ENCODE results near the gene ISOC2.
A peak's percentile ranks its signal among the peaks of the same experiment; 100 is the strongest.

The ISOC2 gene

GRCh38 chr19:55485439-55486011 lies 24.1 kb upstream of the ISOC2 start:
- H3K4me1 Mint-ChIP-seq = peaks cover 7% of the 10 kb centered on the region
- no peaks in the 10 kb centered on the region for H3K27me3 Mint-ChIP-seq
- ATAC-seq (ENCODE audit: low read depth) (peak; percentile 15), DNase-seq (ENCODE audit: low spot score in 2 of 2) (no peak)
- no peaks in the 10 kb centered on the region for H3K9me3 Mint-ChIP-seq
- no peaks in the 10 kb centered on the region for H3K36me3 Mint-ChIP-seq
- peak overlapping the region; percentile 80 for H3K4me3 Mint-ChIP-seq
- peak overlapping the region; percentile 58 for H3K27ac Mint-ChIP-seq

- Mint-ChIP-seq H3K9me3 (no peaks in the 10 kb centered on the region), H3K27me3 (no peaks in the 10 kb centered on the region), H3K4me1 (peaks cover 9% of the 10 kb centered on the region), H3K4me3 (peak within 1 kb of the TSS; percentile 80), H3K36me3 (peaks cover 2% of the 10 kb centered on the region), H3K27ac (peak within 1 kb of the TSS; percentile 58)
- peak; percentile 70 to 81 for DNase-seq (ENCODE audit: low spot score in 2 of 2)
- ATAC-seq (ENCODE audit: low read depth) = peak; percentile 83
Measured at GRCh38 chr19:55484593-55485438, 23.4 kb upstream of the ISOC2 start, which contains the start of gene NAT14. Gene NAT14 (plus strand): TSS chr19:55485188. CDS start chr19:55485709, 521 bp downstream.

GRCh38 chr19:55483706-55484592 lies 22.5 kb upstream of the ISOC2 start:
- ATAC-seq (ENCODE audit: low read depth) (no peak), DNase-seq (ENCODE audit: low spot score in 2 of 2) (no peak)
- Mint-ChIP-seq H3K4me3 (peak overlapping the region; percentile 63), H3K9me3 (no peaks in the 10 kb centered on the region), H3K36me3 (peaks cover 7% of the 10 kb centered on the region), H3K4me1 (peaks cover 15% of the 10 kb centered on the region), H3K27me3 (no peaks in the 10 kb centered on the region), H3K27ac (no peak overlapping the region)

DNA sequence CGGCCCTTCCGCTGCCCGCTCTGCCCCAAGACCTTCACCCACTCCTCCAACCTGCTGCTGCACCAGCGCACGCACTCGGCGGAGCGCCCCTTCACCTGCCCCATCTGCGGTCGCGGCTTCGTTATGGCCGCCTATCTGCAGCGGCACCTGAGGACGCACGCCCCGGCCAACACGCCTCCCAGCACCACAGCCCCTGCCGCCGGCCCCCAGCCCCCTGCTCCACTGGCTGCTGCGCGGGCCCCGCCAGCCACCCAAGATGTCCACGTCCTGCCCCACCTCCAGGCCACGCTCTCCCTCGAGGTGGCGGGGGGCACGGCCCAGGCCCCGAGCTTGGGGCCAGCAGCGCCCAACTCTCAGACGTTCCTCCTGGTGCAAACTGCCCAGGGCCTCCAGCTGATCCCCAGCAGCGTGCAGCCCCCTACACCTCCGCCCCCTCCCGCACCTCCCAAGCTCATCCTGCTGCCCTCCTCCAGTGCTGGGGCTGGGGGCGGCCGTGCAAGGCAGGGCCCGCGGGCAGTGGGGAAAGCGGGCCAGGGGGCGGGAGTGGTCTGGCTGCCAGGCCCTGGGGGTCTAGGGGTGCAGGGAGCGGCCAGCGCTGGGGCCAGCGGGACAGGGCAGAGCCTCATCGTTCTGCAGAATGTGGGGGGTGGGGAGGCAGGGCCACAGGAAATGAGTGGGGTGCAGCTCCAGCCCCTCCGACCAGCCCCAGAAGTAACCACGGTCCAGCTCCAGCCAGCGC lies 21.7 kb upstream of the ISOC2 start:
- peaks cover 20% of the 10 kb centered on the region for H3K4me1 Mint-ChIP-seq
- H3K4me3 Mint-ChIP-seq = no peak overlapping the region

DNA sequence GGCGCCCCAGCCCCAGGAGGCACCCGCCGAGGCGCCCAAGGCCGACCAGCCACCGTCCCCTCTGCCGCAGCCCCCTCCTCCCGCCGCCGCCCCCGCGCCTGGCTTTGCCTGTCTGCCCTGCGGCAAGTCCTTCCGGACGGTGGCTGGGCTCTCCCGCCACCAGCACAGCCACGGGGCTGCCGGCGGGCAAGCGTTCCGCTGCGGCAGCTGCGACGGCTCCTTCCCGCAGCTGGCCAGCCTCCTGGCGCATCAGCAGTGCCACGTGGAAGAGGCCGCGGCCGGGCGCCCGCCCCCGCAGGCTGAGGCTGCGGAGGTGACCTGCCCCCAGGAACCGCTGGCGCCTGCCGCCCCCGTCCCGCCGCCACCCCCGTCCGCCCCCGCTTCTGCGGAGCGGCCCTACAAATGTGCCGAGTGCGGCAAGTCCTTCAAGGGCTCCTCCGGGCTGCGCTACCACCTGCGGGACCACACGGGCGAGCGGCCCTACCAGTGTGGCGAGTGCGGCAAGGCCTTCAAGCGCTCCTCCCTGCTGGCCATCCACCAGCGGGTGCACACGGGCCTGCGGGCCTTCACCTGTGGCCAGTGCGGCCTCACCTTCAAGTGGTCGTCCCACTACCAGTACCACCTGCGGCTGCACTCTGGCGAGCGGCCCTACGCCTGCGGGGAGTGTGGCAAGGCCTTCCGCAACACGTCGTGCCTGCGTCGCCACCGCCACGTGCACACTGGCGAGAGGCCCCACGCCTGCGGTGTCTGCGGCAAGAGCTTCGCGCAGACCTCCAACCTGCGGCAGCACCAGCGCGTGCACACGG lies 20.9 kb upstream of the ISOC2 start:
- peaks cover 25% of the 10 kb centered on the region for H3K4me1 Mint-ChIP-seq
- ATAC-seq (ENCODE audit: low read depth) = no peak
- H3K36me3 Mint-ChIP-seq = peaks cover 12% of the 10 kb centered on the region
- no peak overlapping the region for H3K27ac Mint-ChIP-seq
- H3K4me3 Mint-ChIP-seq = no peak overlapping the region
- no peaks in the 10 kb centered on the region for H3K9me3 Mint-ChIP-seq
- no peaks in the 10 kb centered on the region for H3K27me3 Mint-ChIP-seq
- no peak for DNase-seq (ENCODE audit: low spot score in 2 of 2)

More for the DNA sequence above, 21.7 kb upstream of the ISOC2 start:
- Mint-ChIP-seq H3K36me3 (peaks cover 12% of the 10 kb centered on the region), H3K9me3 (no peaks in the 10 kb centered on the region), H3K27me3 (no peaks in the 10 kb centered on the region), H3K27ac (no peak overlapping the region)
- no peak for ATAC-seq (ENCODE audit: low read depth)
- DNase-seq (ENCODE audit: low spot score in 2 of 2) = no peak

GRCh38 chr19:55481794-55482155 lies 20.3 kb upstream of the ISOC2 start:
- H3K4me1 Mint-ChIP-seq = peaks cover 25% of the 10 kb centered on the region
- no peak for ATAC-seq (ENCODE audit: low read depth)
- H3K27me3 Mint-ChIP-seq = no peaks in the 10 kb centered on the region
- no peak overlapping the region for H3K27ac Mint-ChIP-seq
- no peaks in the 10 kb centered on the region for H3K9me3 Mint-ChIP-seq
- DNase-seq (ENCODE audit: low spot score in 2 of 2) = no peak
- no peak overlapping the region for H3K4me3 Mint-ChIP-seq
- H3K36me3 Mint-ChIP-seq = peaks cover 12% of the 10 kb centered on the region

- Mint-ChIP-seq H3K36me3 (peaks cover 12% of the 10 kb centered on the region), H3K4me1 (peaks cover 25% of the 10 kb centered on the region), H3K4me3 (no peak overlapping the region), H3K9me3 (no peaks in the 10 kb centered on the region), H3K27ac (no peak overlapping the region), H3K27me3 (no peaks in the 10 kb centered on the region)
- ATAC-seq (ENCODE audit: low read depth) = no peak
- DNase-seq (ENCODE audit: low spot score in 2 of 2) = no peak
Measured at GRCh38 chr19:55481148-55481793, 19.8 kb upstream of the ISOC2 start.

GRCh38 chr19:55479451-55480230 lies 18.2 kb upstream of the ISOC2 start:
- no peaks in the 10 kb centered on the region for H3K27me3 Mint-ChIP-seq
- H3K9me3 Mint-ChIP-seq = no peaks in the 10 kb centered on the region
- no peak for ATAC-seq (ENCODE audit: low read depth)
- H3K27ac Mint-ChIP-seq = peak overlapping the region; percentile 30
- peaks cover 21% of the 10 kb centered on the region for H3K4me1 Mint-ChIP-seq
- H3K4me3 Mint-ChIP-seq = peak overlapping the region; percentile 2
- no peak for DNase-seq (ENCODE audit: low spot score in 2 of 2)
- H3K36me3 Mint-ChIP-seq = peaks cover 12% of the 10 kb centered on the region

DNA sequence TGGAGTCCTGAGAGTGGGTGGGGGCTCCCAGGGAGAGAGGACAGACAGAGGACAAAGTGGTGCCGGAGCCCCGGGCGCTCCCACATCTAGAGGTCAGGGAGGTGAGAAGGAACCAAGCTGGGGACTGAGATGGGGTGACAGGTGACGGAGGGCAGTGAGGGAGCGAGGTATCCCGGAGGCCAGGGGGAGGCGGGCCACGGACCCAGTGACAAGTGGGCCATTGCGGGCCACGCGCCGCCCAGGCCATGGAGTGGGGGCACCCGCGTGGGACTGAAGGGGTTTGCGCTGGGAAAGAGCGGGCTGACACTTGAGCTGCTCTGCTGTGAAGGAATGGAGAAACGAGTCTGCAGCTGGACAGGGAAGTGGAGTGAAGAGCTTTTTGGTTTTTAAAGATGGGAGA lies 17.6 kb upstream of the ISOC2 start:
- Mint-ChIP-seq H3K36me3 (peaks cover 12% of the 10 kb centered on the region), H3K27me3 (no peaks in the 10 kb centered on the region), H3K4me1 (peaks cover 21% of the 10 kb centered on the region), H3K4me3 (no peak overlapping the region), H3K27ac (peak overlapping the region; percentile 30), H3K9me3 (no peaks in the 10 kb centered on the region)
- no peak for DNase-seq (ENCODE audit: low spot score in 2 of 2)
- no peak for ATAC-seq (ENCODE audit: low read depth)

- H3K4me3 Mint-ChIP-seq = peak overlapping the region; percentile 52
Measured at GRCh38 chr19:55478364-55478763, 16.9 kb upstream of the ISOC2 start.

DNA sequence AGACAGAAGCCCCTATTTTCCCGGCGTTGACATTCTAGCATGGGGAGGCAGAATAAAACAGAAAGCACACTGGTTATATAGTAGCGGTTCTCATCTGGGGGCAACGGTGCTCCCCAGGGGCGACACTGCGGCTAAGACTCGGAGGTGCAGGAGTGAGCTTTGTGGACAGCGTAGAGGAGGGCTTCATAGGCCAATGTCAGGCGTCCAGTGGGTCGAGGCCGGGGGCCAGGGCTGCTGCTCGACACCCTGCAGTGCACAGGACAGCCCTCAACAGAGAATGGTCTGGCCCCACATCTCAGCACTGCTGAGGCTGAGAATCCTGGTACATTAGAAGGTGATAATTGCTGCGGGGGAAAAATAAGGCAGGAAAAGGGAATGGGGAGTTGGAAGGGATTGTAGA lies 16.5 kb upstream of the ISOC2 start:
- no peaks in the 10 kb centered on the region for H3K27me3 Mint-ChIP-seq
- H3K9me3 Mint-ChIP-seq = no peaks in the 10 kb centered on the region
- H3K4me1 Mint-ChIP-seq = peaks cover 21% of the 10 kb centered on the region
- H3K4me3 Mint-ChIP-seq = peak overlapping the region; percentile 52
- H3K36me3 Mint-ChIP-seq = peaks cover 12% of the 10 kb centered on the region
- no peak for DNase-seq (ENCODE audit: low spot score in 2 of 2)
- H3K27ac Mint-ChIP-seq = no peak overlapping the region
- no peak for ATAC-seq (ENCODE audit: low read depth)

More at GRCh38 chr19:55478364-55478763, 16.9 kb upstream of the ISOC2 start:
- H3K4me1 Mint-ChIP-seq = peaks cover 21% of the 10 kb centered on the region
- DNase-seq (ENCODE audit: low spot score in 2 of 2) (no peak), ATAC-seq (ENCODE audit: low read depth) (no peak)
- H3K27me3 Mint-ChIP-seq = no peaks in the 10 kb centered on the region
- H3K9me3 Mint-ChIP-seq = no peaks in the 10 kb centered on the region
- H3K27ac Mint-ChIP-seq = peak overlapping the region; percentile 30
- H3K36me3 Mint-ChIP-seq = peaks cover 12% of the 10 kb centered on the region

All from memory B cell (primary cell).